Measurements from ENCODE around the gene CTNNA3.

CTNNA3 gene

DNA sequence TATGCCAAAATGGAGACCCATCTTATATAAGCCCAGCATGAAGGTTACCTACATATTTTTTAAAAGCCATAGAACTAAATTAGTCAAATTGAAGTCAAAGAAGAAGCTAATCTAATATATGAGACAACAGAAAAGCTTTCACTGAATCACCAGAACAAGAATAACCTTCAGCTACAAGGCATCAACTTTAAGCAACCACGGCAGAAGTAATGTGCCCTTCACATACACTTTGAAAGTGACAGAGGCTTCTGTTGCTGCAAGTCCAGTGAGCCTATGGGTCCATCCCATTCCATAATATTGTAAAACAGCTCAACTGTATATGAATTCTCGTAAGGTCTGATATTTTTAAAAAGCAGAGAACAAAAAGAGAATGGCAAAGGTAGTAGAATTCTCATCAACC is 36.5 kb downstream of the CTNNA3 start:
- DNase-seq (ENCODE audit: low spot score) (no peak), ATAC-seq (ENCODE audit: low read depth) (no peak)
- Histone ChIP-seq H3K27me3 (ENCODE audit: insufficient read depth, poor library complexity, severe bottlenecking) (peaks cover 24% of the 10 kb centered on the region), H3K27ac (ENCODE audit: poor library complexity, severe bottlenecking) (no peak overlapping the region), H3K4me1 (ENCODE audit: insufficient read depth, poor library complexity, severe bottlenecking) (no peaks in the 10 kb centered on the region), H3K36me3 (ENCODE audit: low read depth) (no peaks in the 10 kb centered on the region), H3K4me3 (ENCODE audit: severe bottlenecking) (no peak overlapping the region), H3K9me3 (ENCODE audit: severe bottlenecking) (no peaks in the 10 kb centered on the region)
- TF ChIP-seq, protein P1, sequence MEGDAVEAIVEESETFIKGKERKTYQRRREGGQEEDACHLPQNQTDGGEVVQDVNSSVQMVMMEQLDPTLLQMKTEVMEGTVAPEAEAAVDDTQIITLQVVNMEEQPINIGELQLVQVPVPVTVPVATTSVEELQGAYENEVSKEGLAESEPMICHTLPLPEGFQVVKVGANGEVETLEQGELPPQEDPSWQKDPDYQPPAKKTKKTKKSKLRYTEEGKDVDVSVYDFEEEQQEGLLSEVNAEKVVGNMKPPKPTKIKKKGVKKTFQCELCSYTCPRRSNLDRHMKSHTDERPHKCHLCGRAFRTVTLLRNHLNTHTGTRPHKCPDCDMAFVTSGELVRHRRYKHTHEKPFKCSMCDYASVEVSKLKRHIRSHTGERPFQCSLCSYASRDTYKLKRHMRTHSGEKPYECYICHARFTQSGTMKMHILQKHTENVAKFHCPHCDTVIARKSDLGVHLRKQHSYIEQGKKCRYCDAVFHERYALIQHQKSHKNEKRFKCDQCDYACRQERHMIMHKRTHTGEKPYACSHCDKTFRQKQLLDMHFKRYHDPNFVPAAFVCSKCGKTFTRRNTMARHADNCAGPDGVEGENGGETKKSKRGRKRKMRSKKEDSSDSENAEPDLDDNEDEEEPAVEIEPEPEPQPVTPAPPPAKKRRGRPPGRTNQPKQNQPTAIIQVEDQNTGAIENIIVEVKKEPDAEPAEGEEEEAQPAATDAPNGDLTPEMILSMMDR (IDR thresholded peaks at IDR 0.05; ENCODE audit: poor library complexity, severe bottlenecking): no peak

DNA sequence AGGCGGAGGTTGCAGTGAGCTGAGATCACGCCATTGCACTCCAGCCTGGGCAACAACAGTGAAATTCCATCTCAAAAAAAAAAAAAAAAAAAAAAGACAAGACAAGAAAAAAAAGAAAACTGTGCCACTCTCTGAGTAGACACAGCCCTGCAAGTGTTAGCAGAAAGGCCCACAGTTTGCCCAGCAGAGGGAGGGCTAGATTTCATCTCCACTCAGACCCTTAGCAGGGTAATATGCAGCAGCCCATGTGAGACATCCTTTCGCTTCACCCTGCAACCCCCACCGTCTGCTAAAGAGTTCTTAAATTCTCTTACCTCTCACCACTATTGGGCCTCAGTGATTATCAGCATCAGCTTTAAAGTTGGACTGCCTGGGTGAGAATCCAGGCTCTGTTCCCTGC is 38.2 kb downstream of the CTNNA3 start:
- peaks cover 23% of the 10 kb centered on the region for H3K27me3 ChIP-seq (ENCODE audit: insufficient read depth, poor library complexity, severe bottlenecking)
- no peaks in the 10 kb centered on the region for H3K36me3 ChIP-seq (ENCODE audit: low read depth)
- H3K9me3 ChIP-seq (ENCODE audit: severe bottlenecking): no peaks in the 10 kb centered on the region
- no peaks in the 10 kb centered on the region for H3K4me1 ChIP-seq (ENCODE audit: insufficient read depth, poor library complexity, severe bottlenecking)
- no peak overlapping the region for H3K4me3 ChIP-seq (ENCODE audit: severe bottlenecking)
- no peak for DNase-seq (ENCODE audit: low spot score)
- TF ChIP-seq, protein P1 (IDR thresholded peaks at IDR 0.05; ENCODE audit: poor library complexity, severe bottlenecking): no peak
- H3K27ac ChIP-seq (ENCODE audit: poor library complexity, severe bottlenecking): no peak overlapping the region
- no peak for ATAC-seq (ENCODE audit: low read depth)

DNA sequence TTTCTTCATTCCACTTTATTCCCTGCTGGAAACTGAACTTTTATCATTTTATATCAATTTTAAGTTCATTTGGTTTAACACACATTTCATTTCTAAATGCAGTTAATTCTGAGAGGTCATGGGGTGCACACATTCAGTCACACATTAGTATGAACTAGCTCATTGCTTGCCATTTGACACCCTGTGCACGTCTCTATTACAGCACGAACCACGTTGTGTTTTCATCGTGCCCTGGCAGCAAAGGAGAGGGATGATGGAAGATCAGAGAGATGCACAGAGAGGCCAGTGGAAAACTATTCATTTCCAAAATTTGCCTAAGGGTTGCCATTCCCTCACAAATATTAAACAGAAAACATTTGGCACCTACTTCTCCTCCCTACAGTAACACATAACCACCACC is 45.4 kb downstream of the CTNNA3 start:
- H3K27ac ChIP-seq (ENCODE audit: poor library complexity, severe bottlenecking): no peak overlapping the region
- ATAC-seq (ENCODE audit: low read depth) (no peak), DNase-seq (ENCODE audit: low spot score) (no peak)
- no peaks in the 10 kb centered on the region for H3K36me3 ChIP-seq (ENCODE audit: low read depth)
- TF ChIP-seq, protein P1 (IDR thresholded peaks at IDR 0.05; ENCODE audit: poor library complexity, severe bottlenecking): no peak
- H3K4me1 ChIP-seq (ENCODE audit: insufficient read depth, poor library complexity, severe bottlenecking): no peaks in the 10 kb centered on the region
- peaks cover 2% of the 10 kb centered on the region for H3K27me3 ChIP-seq (ENCODE audit: insufficient read depth, poor library complexity, severe bottlenecking)
- no peak overlapping the region for H3K4me3 ChIP-seq (ENCODE audit: severe bottlenecking)
- no peaks in the 10 kb centered on the region for H3K9me3 ChIP-seq (ENCODE audit: severe bottlenecking)

DNA sequence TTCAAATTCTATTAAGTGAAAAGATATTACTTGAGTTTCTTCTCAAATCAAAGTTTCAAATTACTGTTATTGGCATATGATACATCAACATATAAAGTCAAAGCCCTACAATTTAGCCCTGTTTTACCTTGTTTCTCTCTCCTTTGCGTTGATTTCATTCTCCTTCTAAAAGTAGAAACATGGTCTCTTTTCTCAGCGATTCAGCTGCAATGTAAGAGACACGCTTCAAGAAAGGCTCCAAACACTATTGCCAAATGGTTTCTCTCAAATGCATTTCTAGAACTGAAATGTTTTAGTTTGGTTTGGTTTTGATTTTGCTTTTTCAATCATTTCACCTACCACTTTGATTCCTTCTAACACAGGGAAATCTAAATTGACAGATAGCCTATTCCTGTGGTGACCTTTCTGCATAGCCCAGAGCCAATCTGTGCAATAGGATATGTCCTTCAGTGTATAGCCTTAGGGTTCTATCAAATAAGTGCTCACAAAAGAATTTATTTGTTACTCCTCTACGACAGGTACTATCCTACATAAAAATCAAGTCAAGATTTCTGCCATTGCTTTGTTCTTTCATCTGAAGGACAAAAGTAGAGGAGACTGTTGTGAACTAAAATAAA is 47.3 kb downstream of the CTNNA3 start:
- Histone ChIP-seq H3K36me3 (ENCODE audit: low read depth) (no peaks in the 10 kb centered on the region), H3K27ac (ENCODE audit: poor library complexity, severe bottlenecking) (no peak overlapping the region), H3K27me3 (ENCODE audit: insufficient read depth, poor library complexity, severe bottlenecking) (peaks cover 5% of the 10 kb centered on the region), H3K4me3 (ENCODE audit: severe bottlenecking) (no peak overlapping the region), H3K4me1 (ENCODE audit: insufficient read depth, poor library complexity, severe bottlenecking) (no peaks in the 10 kb centered on the region), H3K9me3 (ENCODE audit: severe bottlenecking) (no peaks in the 10 kb centered on the region)
- ATAC-seq (ENCODE audit: low read depth): no peak
- TF ChIP-seq, protein P1 (IDR thresholded peaks at IDR 0.05; ENCODE audit: poor library complexity, severe bottlenecking): no peak
- no peak for DNase-seq (ENCODE audit: low spot score)

DNA sequence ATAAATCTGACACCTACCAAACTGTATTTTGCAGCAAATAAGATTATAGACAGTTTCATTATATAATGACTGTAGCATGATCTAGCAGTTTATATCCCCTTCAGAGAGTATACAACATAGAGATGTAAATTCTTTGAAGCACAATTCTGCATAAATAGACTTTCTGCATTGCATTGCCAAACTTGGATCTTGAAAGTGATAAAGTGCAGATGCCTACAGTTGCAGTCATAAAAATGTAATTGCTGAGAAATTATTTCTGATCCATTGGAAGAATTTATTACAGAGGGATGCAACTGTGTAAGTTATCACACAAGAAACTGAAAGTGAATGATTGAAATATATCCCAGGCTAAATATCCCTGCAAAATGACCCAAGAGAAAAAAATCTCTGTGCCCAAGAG is 65.1 kb downstream of the CTNNA3 start:
- DNase-seq (ENCODE audit: low spot score) (no peak), ATAC-seq (ENCODE audit: low read depth) (no peak)
- TF ChIP-seq, protein P1 (IDR thresholded peaks at IDR 0.05; ENCODE audit: poor library complexity, severe bottlenecking): no peak
- H3K9me3 ChIP-seq (ENCODE audit: severe bottlenecking): no peaks in the 10 kb centered on the region
- H3K27ac ChIP-seq (ENCODE audit: poor library complexity, severe bottlenecking): no peak overlapping the region
- no peak overlapping the region for H3K4me3 ChIP-seq (ENCODE audit: severe bottlenecking)
- no peaks in the 10 kb centered on the region for H3K4me1 ChIP-seq (ENCODE audit: insufficient read depth, poor library complexity, severe bottlenecking)
- no peaks in the 10 kb centered on the region for H3K27me3 ChIP-seq (ENCODE audit: insufficient read depth, poor library complexity, severe bottlenecking)
- no peaks in the 10 kb centered on the region for H3K36me3 ChIP-seq (ENCODE audit: low read depth)
